Naive thymus-derived CD4-positive, alpha-beta T cell (primary cell): Measurements from ENCODE around the gene HIVEP3. TPM values are rescaled to one million over a fixed set of nuclear protein-coding genes. Genes with fewer than 3 reads are reported as not detected.
A peak's percentile ranks its signal among the peaks of the same experiment; 100 is the strongest.

Experiments
- ATAC-seq: fragments of 150-1000 bp; cut with Tn5 transposase; 2 replicates; pipeline ENCODE4 v1.10.0; 2021; ENCODE audit warnings: mild to moderate bottlenecking, moderate library complexity
- CTCF ChIA-PET: fragments of 350-600 bp; sonication (Branson Sonifier 250); formaldehyde crosslinking; loops from one replicate; lab custom pipeline; 2021; ENCODE audit warnings: antibody characterized with exemption; lab: Charles Lee
- POLR2A ChIA-PET: fragments of 350-600 bp; sonication (Branson Sonifier 250); formaldehyde crosslinking; loops from one replicate; lab custom pipeline; 2021; ENCODE audit warnings: antibody characterized with exemption, inconsistent platforms; lab: Charles Lee
- DNase-seq, 9 donors: peaks; one replicate each; pipeline versions ENCODE4 v3.0.0 to v3.0.0-alpha.2; 2020 to 2022; ENCODE audit warnings: mixed read lengths in 1 of 9
- H3K27ac ChIP-seq: one replicate; pipeline ENCODE4 v1.7.0; 2013; ENCODE audit warnings: mild to moderate bottlenecking, low read depth, low read length, moderate library complexity
- H3K27me3 ChIP-seq, 2 donors: one replicate each; pipeline ENCODE4 v1.7.0; 2013; ENCODE audit warnings: low read length in 2 of 2, mild to moderate bottlenecking in 2 of 2, moderate library complexity in 2 of 2; ENCODE audit not compliant: control insufficient read depth in 2 of 2, insufficient read depth in 2 of 2
- H3K36me3 ChIP-seq, 3 experiments: 1 replicate in 2 of 3; 2 replicates in 1 of 3; pipeline ENCODE4 v1.7.0; 2013; ENCODE audit warnings: low read length in 3 of 3, mild to moderate bottlenecking in 3 of 3, moderate library complexity in 1 of 3; ENCODE audit not compliant: insufficient read depth in 3 of 3, control insufficient read depth in 2 of 3
- H3K4me1 ChIP-seq, 2 donors: one replicate each; pipeline ENCODE4 v1.7.0; 2013; ENCODE audit warnings: low read length in 2 of 2, mild to moderate bottlenecking in 2 of 2, moderate library complexity in 1 of 2; ENCODE audit not compliant: control insufficient read depth in 2 of 2, insufficient read depth in 2 of 2
- H3K4me3 ChIP-seq: 2 replicates; pipeline ENCODE4 v1.7.0; 2013; ENCODE audit warnings: mild to moderate bottlenecking, low read length
- H3K9me3 ChIP-seq, 3 experiments: 1 replicate in 2 of 3; 2 replicates in 1 of 3; pipeline ENCODE4 v1.7.0; 2013; ENCODE audit warnings: low read length in 3 of 3; ENCODE audit not compliant: control insufficient read depth in 2 of 3
- H3K27ac Mint-ChIP-seq, 9 donors: one replicate each; pipeline ENCODE4 v1.8.0; 2020 to 2022; ENCODE audit warnings: mixed read lengths in 9 of 9, mild to moderate bottlenecking in 8 of 9, moderate library complexity in 5 of 9, inconsistent platforms in 2 of 9
- H3K27me3 Mint-ChIP-seq, 5 donors: one replicate each; pipeline ENCODE4 v1.8.0; 2021 to 2022; ENCODE audit warnings: mixed read lengths in 5 of 5, mild to moderate bottlenecking in 1 of 5
- H3K36me3 Mint-ChIP-seq, 5 donors: one replicate each; pipeline ENCODE4 v1.8.0; 2020 to 2022; ENCODE audit warnings: mixed read lengths in 5 of 5, mild to moderate bottlenecking in 3 of 5, inconsistent platforms in 1 of 5
- H3K4me1 Mint-ChIP-seq, 7 donors: one replicate each; pipeline ENCODE4 v1.8.0; 2020 to 2022; ENCODE audit warnings: mixed read lengths in 7 of 7, mild to moderate bottlenecking in 3 of 7, inconsistent platforms in 1 of 7
- H3K4me3 Mint-ChIP-seq, 10 donors: one replicate each; pipeline ENCODE4 v1.8.0; 2020 to 2022; ENCODE audit warnings: mild to moderate bottlenecking in 10 of 10, mixed read lengths in 10 of 10, moderate library complexity in 6 of 10, inconsistent platforms in 2 of 10
- H3K9me3 Mint-ChIP-seq, 11 donors: one replicate each; pipeline ENCODE4 v1.8.0; 2020 to 2022; ENCODE audit warnings: mixed read lengths in 11 of 11, mild to moderate bottlenecking in 4 of 11, inconsistent platforms in 1 of 11, moderate library complexity in 1 of 11
- intact Hi-C, 2 donors: fragments of 100-400 bp; cut with micrococcal nuclease; formaldehyde crosslinking; loops; one replicate each; pipeline ENCODE4 v1.15.1; 2023
- polyA plus RNA-seq, 2 donors: library from polyadenylated mRNA; unstranded; fragments of 300-500 nt; fragmentation: Illumina TruSeq; gene quantifications; one replicate each; pipeline ENCODE4 v1.2.3, GENCODE V29; 2021
- total RNA-seq, 6 experiments: library from RNA in 5 of 6; stranded (reverse) in 5 of 6; gene quantifications; 1 replicate in 5 of 6; 2 replicates in 1 of 6; pipeline ENCODE4 v1.2.3 and lab custom pipeline; 2021 to 2026

The HIVEP3 gene
- total and polyA plus RNA-seq, 7 experiments from 2014 or later = 4.3 to 19.1 (median 7.0) TPM

DNA sequence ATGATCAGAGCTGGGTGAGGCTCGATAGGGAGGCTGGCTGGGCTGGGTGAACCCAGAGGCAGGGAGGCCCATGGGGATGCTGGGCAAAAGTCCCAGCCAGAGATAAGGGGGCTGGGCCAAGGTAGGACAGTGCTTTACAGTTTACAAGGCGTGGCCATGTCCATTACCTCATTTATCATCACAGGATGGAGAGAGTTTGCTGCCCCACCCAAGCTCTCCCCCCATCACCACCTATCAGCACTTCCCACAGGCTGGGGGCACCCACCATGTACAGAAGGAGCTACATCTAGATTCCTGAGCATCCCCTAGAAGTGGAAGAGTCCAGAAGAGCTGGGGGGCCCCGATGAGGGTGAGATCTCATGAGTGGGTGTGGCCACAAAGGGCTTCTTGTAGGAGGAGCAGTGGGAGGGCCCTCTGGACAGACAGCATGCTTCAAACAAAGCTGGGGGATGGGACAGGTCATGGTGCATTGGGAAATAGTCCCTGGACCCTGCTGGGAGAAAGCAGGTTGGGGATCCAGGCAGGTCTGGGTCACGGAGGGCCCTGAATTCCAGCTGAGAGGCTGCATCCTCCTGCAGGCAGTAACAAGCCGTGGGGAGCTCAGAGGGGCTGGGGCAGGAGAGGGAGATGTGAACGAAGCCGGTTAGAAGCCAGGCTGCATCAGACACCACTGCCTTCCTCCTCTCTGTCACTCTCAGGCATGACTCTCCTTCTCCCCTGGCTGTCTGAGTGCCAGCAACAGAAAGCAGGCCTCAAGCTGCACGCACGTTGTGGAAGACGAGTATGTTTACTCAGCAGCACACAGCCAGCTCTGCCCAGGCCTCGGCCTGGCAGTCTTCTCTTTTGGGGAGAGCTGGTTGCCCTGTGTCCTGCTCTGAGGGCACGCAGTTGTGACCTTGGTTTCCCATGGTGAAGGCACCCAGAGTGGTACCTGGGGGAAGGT, 202.3 kb downstream of the HIVEP3 start:
- no peaks in the 10 kb centered on the region for H3K36me3 Mint-ChIP-seq
- peaks cover 0 to 6% of the 10 kb centered on the region in 2 donors for H3K4me1 ChIP-seq
- H3K27ac Mint-ChIP-seq = peak overlapping the region in 1 of 9 donors; percentile 62
- ChIA-PET CTCF (no interaction called here), POLR2A (no interaction called here)
- no peaks in the 10 kb centered on the region for H3K36me3 ChIP-seq
- H3K9me3 ChIP-seq = no peaks in the 10 kb centered on the region
- H3K4me3 ChIP-seq = no peak overlapping the region
- ATAC-seq = no peak
- peaks cover 0 to 2% (median 0%) of the 10 kb centered on the region in 5 donors for H3K27me3 Mint-ChIP-seq
- peaks cover 0 to 45% (median 10%) of the 10 kb centered on the region in 7 donors for H3K4me1 Mint-ChIP-seq
- intact Hi-C loops = no loop called here
- H3K9me3 Mint-ChIP-seq = peaks cover 0 to 2% (median 0%) of the 10 kb centered on the region in 11 donors
- no peak overlapping the region for H3K27ac ChIP-seq
- H3K27me3 ChIP-seq = no peaks in the 10 kb centered on the region
- DNase-seq = no peak
- H3K4me3 Mint-ChIP-seq = no peak overlapping the region

DNA sequence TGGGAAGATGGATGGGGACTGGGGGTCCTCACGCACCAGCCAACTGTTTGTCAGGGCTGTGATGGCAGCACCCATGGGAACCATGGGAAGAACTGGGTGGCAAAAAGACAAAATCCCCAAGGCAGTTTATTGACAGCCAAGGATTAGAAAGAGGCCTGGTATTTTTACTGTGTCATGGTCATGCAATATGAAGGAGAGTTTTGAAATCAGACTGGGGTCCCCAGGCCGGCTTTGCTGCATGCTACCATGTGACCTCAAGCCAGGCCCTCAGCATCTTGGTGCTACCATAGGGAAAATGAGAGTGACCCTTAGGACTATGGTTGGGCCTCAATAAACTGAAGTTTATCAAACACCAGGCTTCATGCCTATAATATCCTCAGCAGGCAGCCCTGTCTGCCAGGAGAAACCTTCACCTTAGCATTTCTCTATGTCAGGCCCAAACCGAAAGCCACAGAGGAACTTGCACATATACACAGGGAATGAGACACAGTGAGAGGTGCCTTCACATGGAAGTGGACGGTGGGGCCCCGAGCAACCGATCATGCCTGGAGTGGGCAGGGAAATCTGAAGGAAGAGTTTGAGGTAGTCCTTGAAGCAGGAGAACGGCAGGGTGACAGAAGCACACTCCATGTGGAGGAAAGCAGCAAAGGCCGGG, 203.2 kb downstream of the HIVEP3 start:
- Histone ChIP-seq H3K27me3 (no peaks in the 10 kb centered on the region), H3K4me3 (no peak overlapping the region), H3K36me3 (no peaks in the 10 kb centered on the region), H3K27ac (no peak overlapping the region), H3K4me1 (peaks cover 0 to 2% of the 10 kb centered on the region in 2 donors), H3K9me3 (no peaks in the 10 kb centered on the region)
- no peak for DNase-seq
- Mint-ChIP-seq H3K27ac (peak overlapping the region in 1 of 9 donors; percentile 70), H3K36me3 (peaks cover 0 to under 1% (median 0%) of the 10 kb centered on the region in 5 donors), H3K4me1 (peaks cover 0 to 36% (median 4%) of the 10 kb centered on the region in 7 donors), H3K27me3 (peaks cover 0 to 2% (median 0%) of the 10 kb centered on the region in 5 donors), H3K9me3 (peaks cover 0 to 2% (median 0%) of the 10 kb centered on the region in 11 donors), H3K4me3 (no peak overlapping the region)
- POLR2A ChIA-PET = no interaction called here
- intact Hi-C loops = no loop called here
- ATAC-seq = peak; percentile 31
- CTCF ChIA-PET = no interaction called here

DNA sequence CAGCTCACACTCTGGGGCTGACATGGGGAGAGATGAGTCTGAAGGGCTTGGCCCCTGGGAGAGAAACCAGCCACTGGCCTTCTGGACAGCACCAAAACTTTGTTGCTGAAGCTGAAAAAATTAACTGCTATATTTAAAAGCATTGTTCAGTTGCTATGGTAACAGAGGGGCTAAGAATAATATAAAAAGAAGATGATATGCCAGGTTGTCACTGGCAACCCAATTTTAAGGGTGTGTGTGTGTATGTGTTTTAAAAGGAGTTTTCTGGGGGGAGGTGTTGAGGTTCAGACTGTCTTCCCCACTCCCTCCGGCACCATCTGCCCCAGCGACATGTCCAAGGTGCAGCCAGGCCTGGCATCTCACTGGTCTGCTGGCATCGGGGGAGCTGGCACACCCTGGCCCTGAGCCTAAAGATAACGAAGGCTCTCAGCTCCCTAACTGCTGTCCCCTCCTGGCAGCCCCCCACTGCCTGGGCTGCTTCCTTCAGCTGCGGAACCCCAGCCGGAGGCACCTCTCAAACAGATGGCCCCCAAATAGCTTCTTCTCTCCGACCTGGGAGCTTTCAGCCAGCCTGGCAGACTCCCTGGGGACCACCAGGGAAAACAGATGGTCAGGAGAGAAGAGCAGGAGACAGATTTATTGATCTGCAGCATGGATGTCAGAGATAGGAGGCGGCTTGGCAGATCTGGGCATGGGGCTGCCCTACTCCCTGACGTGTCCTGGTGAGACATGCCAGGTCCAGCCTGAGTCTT, 203.9 kb downstream of the HIVEP3 start:
- intact Hi-C loops = no loop called here
- ATAC-seq = no peak
- Histone ChIP-seq H3K27ac (no peak overlapping the region), H3K9me3 (no peaks in the 10 kb centered on the region), H3K36me3 (no peaks in the 10 kb centered on the region), H3K4me3 (no peak overlapping the region), H3K4me1 (no peaks in the 10 kb centered on the region), H3K27me3 (no peaks in the 10 kb centered on the region)
- peak overlapping the region in 1 of 9 donors; percentile 60 for H3K27ac Mint-ChIP-seq
- ChIA-PET CTCF (no interaction called here), POLR2A (interaction anchor here (0.5 kb wide), 1 partner anchor 546 kb away, joined by 4 read pairs; no protein-coding TSS in a partner anchor)
- no peak for DNase-seq
- H3K9me3 Mint-ChIP-seq = peaks cover 0 to 2% (median 0%) of the 10 kb centered on the region in 11 donors
- H3K4me1 Mint-ChIP-seq = peaks cover 0 to 34% (median 4%) of the 10 kb centered on the region in 7 donors
- peaks cover 0 to 2% (median 0%) of the 10 kb centered on the region in 5 donors for H3K27me3 Mint-ChIP-seq
- no peak overlapping the region for H3K4me3 Mint-ChIP-seq
- peaks cover 0 to 2% (median 0%) of the 10 kb centered on the region in 5 donors for H3K36me3 Mint-ChIP-seq

DNA sequence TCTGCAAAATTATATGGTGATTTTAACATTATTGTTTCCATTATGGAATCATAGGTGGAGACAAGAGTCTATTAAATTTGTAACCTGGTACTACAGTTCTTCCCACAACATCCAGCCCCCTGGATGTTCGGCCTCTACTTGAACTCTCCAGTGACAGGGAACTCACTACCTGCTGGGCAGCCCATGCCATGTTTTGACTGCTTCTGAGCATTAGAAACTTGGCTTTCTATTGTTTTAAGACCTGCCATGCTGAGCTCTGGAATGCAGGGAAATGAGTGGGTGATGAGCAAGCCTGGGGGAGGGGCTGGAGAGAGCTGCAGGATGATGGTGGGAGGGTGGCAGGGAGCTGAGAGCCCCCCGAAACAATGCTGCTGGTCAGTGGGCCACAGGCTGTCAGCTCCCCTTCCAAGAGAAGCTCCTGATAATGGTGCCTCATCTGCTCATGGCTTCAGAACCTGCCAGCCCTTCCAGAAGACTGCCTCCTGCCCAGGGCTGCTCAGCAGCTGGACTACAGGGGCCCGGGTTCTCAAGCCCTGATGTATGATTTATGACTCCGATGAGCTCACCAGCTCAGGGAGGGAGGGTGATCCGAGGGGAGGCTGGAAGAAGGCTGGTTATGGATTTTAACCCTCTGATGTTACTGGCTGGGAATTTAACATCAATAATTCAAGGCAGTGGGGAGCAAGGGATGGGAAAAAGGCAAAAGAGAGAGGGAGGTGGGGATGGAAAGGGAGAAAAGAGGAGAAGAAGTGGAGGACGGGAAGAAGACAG, 205.0 kb downstream of the HIVEP3 start:
- no peak overlapping the region for H3K4me3 Mint-ChIP-seq
- no peak overlapping the region for H3K27ac Mint-ChIP-seq
- DNase-seq (no peak), ATAC-seq (no peak)
- intact Hi-C loops = no loop called here
- H3K9me3 Mint-ChIP-seq = peaks cover 0 to 2% (median 0%) of the 10 kb centered on the region in 11 donors
- H3K36me3 Mint-ChIP-seq = peaks cover 0 to 2% (median 0%) of the 10 kb centered on the region in 5 donors
- Histone ChIP-seq H3K4me3 (no peak overlapping the region), H3K27me3 (no peaks in the 10 kb centered on the region), H3K36me3 (no peaks in the 10 kb centered on the region), H3K27ac (no peak overlapping the region), H3K4me1 (no peaks in the 10 kb centered on the region), H3K9me3 (no peaks in the 10 kb centered on the region)
- H3K27me3 Mint-ChIP-seq = peaks cover 0 to 2% (median 0%) of the 10 kb centered on the region in 5 donors
- ChIA-PET CTCF (interaction anchor here (0.6 kb wide), 1 partner anchor 252 kb away, joined by 3 read pairs; no protein-coding TSS in a partner anchor), POLR2A (no interaction called here)
- peaks cover 0 to 36% (median 4%) of the 10 kb centered on the region in 7 donors for H3K4me1 Mint-ChIP-seq

DNA sequence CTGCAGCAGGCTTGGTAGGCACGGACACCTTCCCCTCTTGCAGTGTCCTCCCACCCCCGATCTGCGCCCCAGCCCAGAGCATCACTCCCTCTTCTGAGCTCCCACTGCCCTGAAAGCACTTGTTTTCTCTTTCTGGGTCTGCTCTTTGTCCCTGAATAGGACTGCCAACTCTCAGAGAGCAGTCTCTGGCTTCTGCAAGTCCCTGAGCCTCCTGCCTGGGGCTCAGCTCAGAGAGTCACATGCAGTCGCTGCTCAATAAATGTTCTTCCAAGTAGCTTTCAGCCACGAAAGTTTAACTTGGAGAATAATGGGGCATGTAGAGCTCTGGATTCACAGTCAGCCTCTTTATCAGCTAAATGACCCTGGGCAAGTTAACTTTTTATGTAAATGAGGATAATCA, 205.6 kb downstream of the HIVEP3 start:
- ChIA-PET CTCF (interaction anchor here (0.6 kb wide), 1 partner anchor 252 kb away, joined by 3 read pairs; no protein-coding TSS in a partner anchor), POLR2A (no interaction called here)
- no peak overlapping the region for H3K4me3 ChIP-seq
- DNase-seq (no peak), ATAC-seq (no peak)
- peaks cover 0 to 3% (median 0%) of the 10 kb centered on the region in 11 donors for H3K9me3 Mint-ChIP-seq
- H3K27me3 ChIP-seq = no peaks in the 10 kb centered on the region
- H3K27ac ChIP-seq = no peak overlapping the region
- no peak overlapping the region for H3K27ac Mint-ChIP-seq
- H3K9me3 ChIP-seq = no peaks in the 10 kb centered on the region
- intact Hi-C loops = no loop called here
- H3K4me1 ChIP-seq = no peaks in the 10 kb centered on the region
- peaks cover 0 to 38% (median 4%) of the 10 kb centered on the region in 7 donors for H3K4me1 Mint-ChIP-seq
- H3K27me3 Mint-ChIP-seq = peaks cover 0 to 2% (median 0%) of the 10 kb centered on the region in 5 donors
- no peak overlapping the region for H3K4me3 Mint-ChIP-seq
- H3K36me3 Mint-ChIP-seq = peaks cover 0 to 7% (median 0%) of the 10 kb centered on the region in 5 donors
- no peaks in the 10 kb centered on the region for H3K36me3 ChIP-seq
